HepG2 (cell line): ENCODE results near the gene IL1RAPL1. TPM values are rescaled to one million over a fixed set of nuclear protein-coding genes. Genes with fewer than 3 reads are reported as not detected.

ENCODE experiments used
- ATAC-seq: fragments of 200-7000 bp; cut with Tn5 transposase; 3 replicates; pipeline ENCODE4 v1.9.1; 2020; ENCODE audit warnings: mild to moderate bottlenecking, moderate library complexity
- BruUV-seq: library from RNA; stranded (reverse); fragments of 400-500 nt; replicated peaks from 2 replicates; lab custom pipeline; 2021; lab: Mats Ljungman, UMichigan
- CTCF ChIA-PET: fragments of 300-600 bp; formaldehyde crosslinking; extraction: SDS; loops from one replicate; lab custom pipeline; 2021; ENCODE audit warnings: low total read pairs, inconsistent platforms, low intra/inter-chr PET ratio; lab: Yijun Ruan, JAX
- POLR2A ChIA-PET: fragments of 350-600 bp; sonication (Branson Sonifier 250); formaldehyde crosslinking; loops from one replicate; lab custom pipeline; 2020; ENCODE audit warnings: antibody characterized with exemption, inconsistent platforms; lab: Yijun Ruan, JAX
- DNase-seq: peaks from one replicate; pipeline ENCODE4 v3.0.0-alpha.2; 2015; ENCODE audit warnings: low spot score
- FAIRE-seq: peaks from 3 replicates; lab custom pipeline; 2011; peaks lifted over from hg19 to GRCh38; lab: Jason Lieb, UNC
- H2AFZ ChIP-seq: one replicate; pipeline ENCODE4 v1.6.1; 2011; ENCODE audit warnings: low read length, inconsistent platforms
- H3K27ac ChIP-seq: fragments of 300-600 bp; 3 replicates; pipeline ENCODE4 v1.8.0; 2011; ENCODE audit warnings: mixed run types, mild to moderate bottlenecking, mixed read lengths, low read length, inconsistent platforms; ENCODE audit not compliant: insufficient read depth; ENCODE audit errors: extremely low read length
- H3K27me3 ChIP-seq, 2 experiments: fragments of 200-600 bp in 1 of 2; 2 replicates in 1 of 2; 3 replicates in 1 of 2; pipeline versions ENCODE4 v1.6.0 to v1.8.0; 2011; ENCODE audit warnings: low read length in 2 of 2, mild to moderate bottlenecking in 2 of 2, moderate library complexity in 2 of 2, inconsistent platforms in 1 of 2; ENCODE audit not compliant: insufficient read depth in 2 of 2, control insufficient read depth in 1 of 2
- H3K36me3 ChIP-seq, 2 experiments: fragments of 200-600 bp in 1 of 2; replicated peaks in 1 of 2; 2 replicates in 1 of 2; 3 replicates in 1 of 2; pipeline versions ENCODE4 v1.5.1 to v1.8.0; 2011; ENCODE audit warnings: low read length in 2 of 2, inconsistent platforms in 1 of 2; ENCODE audit not compliant: insufficient read depth in 2 of 2, control insufficient read depth in 1 of 2
- H3K4me1 ChIP-seq: 2 replicates; pipeline ENCODE4 v1.5.1; 2012; ENCODE audit warnings: low read length, inconsistent platforms; ENCODE audit not compliant: insufficient read depth
- H3K4me2 ChIP-seq: 2 replicates; pipeline ENCODE4 v1.6.0; 2011; ENCODE audit warnings: low read depth, low read length, inconsistent platforms
- H3K4me3 ChIP-seq, 3 experiments: fragments of 200-600 bp in 1 of 3; sonication (generic), shearing (Covaris generic) in 1 of 3; replicated peaks in 1 of 3; 2 replicates each; pipeline ENCODE4 v1.5.1; 2011 to 2016; ENCODE audit warnings: low read length in 3 of 3, inconsistent platforms in 2 of 3, low read depth in 2 of 3, mild to moderate bottlenecking in 2 of 3, control low read depth in 1 of 3, mixed read lengths in 1 of 3; ENCODE audit not compliant: insufficient read depth in 1 of 3
- H3K79me2 ChIP-seq: one replicate; pipeline ENCODE4 v1.6.1; 2011; ENCODE audit warnings: low read length, inconsistent platforms; ENCODE audit not compliant: insufficient read depth
- H3K9ac ChIP-seq: 2 replicates; pipeline ENCODE4 v1.6.0; 2011; ENCODE audit warnings: mild to moderate bottlenecking, low read depth, low read length, inconsistent platforms; ENCODE audit not compliant: insufficient read depth
- H3K9me3 ChIP-seq: 2 replicates; pipeline ENCODE4 v1.5.1; 2012; ENCODE audit warnings: mild to moderate bottlenecking, low read length
- H4K20me1 ChIP-seq: 2 replicates; pipeline ENCODE4 v1.6.0; 2011; ENCODE audit warnings: inconsistent platforms, mild to moderate bottlenecking, low read length, moderate library complexity; ENCODE audit not compliant: insufficient read depth
- EED ChIP-seq: sonication (generic); formaldehyde crosslinking; IDR thresholded peaks from 2 replicates; pipeline ENCODE4 v1.5.0; 2020; ENCODE audit warnings: mild to moderate bottlenecking, missing genetic modification reagents
- HOXA7 ChIP-seq: sonication (generic); formaldehyde crosslinking; IDR thresholded peaks from 2 replicates; pipeline ENCODE4 v1.8.1; 2022; ENCODE audit warnings: mild to moderate bottlenecking, missing genetic modification reagents, moderate library complexity
- ZNF737 ChIP-seq: sonication (generic); formaldehyde crosslinking; IDR thresholded peaks from 2 replicates; pipeline ENCODE4 v1.5.0; 2020; ENCODE audit warnings: missing genetic modification reagents, mild to moderate bottlenecking, borderline replicate concordance
- WGBS: methylation state at CpG from one replicate; pipeline ENCODE4 v1.1.6; 2017; ENCODE audit warnings: low lambda C conversion rate; 5-methylcytosine and 5-hydroxymethylcytosine counted together
- in situ Hi-C: cut with HindIII; loops from 2 replicates; pipeline ENCODE4 v1.10.0; 2017; ENCODE audit warnings: low pct_unique_long_range_greater_than_20kb; ENCODE audit not compliant: extremely low pct_ligation_motif_present
- intact Hi-C: fragments of 100-400 bp; cut with micrococcal nuclease; formaldehyde crosslinking; loops from one replicate; pipeline ENCODE4 v1.10.0; 2022; ENCODE audit not compliant: unreplicated experiment
- polyA plus RNA-seq, 8 experiments: library from polyadenylated mRNA; depleted of rRNA in 3 of 8; stranded (reverse) in 7 of 8; unstranded in 1 of 8; fragments of >200 nt; fragmentation: Illumina TruSeq in 4 of 8; extraction: Trizol in 4 of 8; gene quantifications; 2 replicates each; pipeline versions ENCODE4 v1.2.1 to v1.2.3, GENCODE V29; 2011 to 2016; ENCODE audit warnings: low read depth in 4 of 8, missing spikeins in 1 of 8, mixed read lengths in 1 of 8; ENCODE audit not compliant: insufficient read depth in 1 of 8
- total RNA-seq, 5 experiments: library from RNA; depleted of rRNA; stranded (reverse); fragments of >200 nt; fragmentation: Illumina TruSeq; extraction: Trizol; gene quantifications; 2 replicates each; pipeline ENCODE4 v1.2.3, GENCODE V29; 2016; ENCODE audit warnings: low read depth in 1 of 5
- TF ChIP-seq, protein P1 (sequence below): sonication (generic); formaldehyde crosslinking; IDR thresholded peaks from 2 replicates; pipeline ENCODE4 v1.8.0; 2022; ENCODE audit warnings: missing genetic modification reagents, mild to moderate bottlenecking, borderline replicate concordance
- TF ChIP-seq, protein P2 (sequence below): sonication (generic); formaldehyde crosslinking; IDR thresholded peaks from 2 replicates; pipeline ENCODE4 v1.4.0; 2020; ENCODE audit warnings: missing genetic modification reagents

Gene IL1RAPL1
- total and polyA plus RNA-seq, 2 of the 13 experiments (the other 11 are each of a cell fraction or from before 2014, with no cell fraction given), result 0.04 TPM; not detected in 1

DNA sequence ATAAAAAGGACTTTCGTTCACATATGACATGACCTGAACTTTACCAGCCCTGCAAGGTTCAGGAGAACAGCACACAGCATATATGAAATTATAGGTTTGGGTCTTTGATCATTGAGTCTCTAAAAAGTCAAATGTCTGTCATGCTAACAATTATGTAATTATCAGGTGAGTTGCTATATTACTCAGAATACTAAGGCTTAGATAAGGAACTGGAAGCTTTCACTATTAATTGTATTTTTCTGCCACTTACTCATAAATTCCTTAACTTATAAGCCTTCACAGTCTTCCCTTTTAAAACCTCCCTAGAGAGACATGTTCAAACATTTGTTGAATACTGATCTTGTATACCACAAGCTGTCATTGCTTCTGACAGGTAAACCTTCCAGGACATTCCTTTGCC, 1335.4 kb downstream of the IL1RAPL1 start:
- Histone ChIP-seq H3K4me1 (no peaks in the 10 kb centered on the region), H3K9ac (no peak overlapping the region), H3K27ac (no peak overlapping the region), H2AFZ (no peak overlapping the region), H3K4me3 (no peak overlapping the region), H3K36me3 (no peaks in the 10 kb centered on the region), H3K79me2 (no peaks in the 10 kb centered on the region), H3K9me3 (no peaks in the 10 kb centered on the region), H4K20me1 (no peaks in the 10 kb centered on the region), H3K27me3 (no peaks in the 10 kb centered on the region), H3K4me2 (no peak overlapping the region)
- ChIA-PET CTCF (no interaction called here), POLR2A (no interaction called here)
- no peak for FAIRE-seq
- in situ Hi-C loops, result no loop called here
- no TSS peak for BruUV-seq
- ATAC-seq, result no peak
- no CpG with 5 or more reads among the region's 1 CpG for WGBS
- DNase-seq, result no peak
- intact Hi-C loops, result no loop called here
- TF ChIP-seq, protein P1, sequence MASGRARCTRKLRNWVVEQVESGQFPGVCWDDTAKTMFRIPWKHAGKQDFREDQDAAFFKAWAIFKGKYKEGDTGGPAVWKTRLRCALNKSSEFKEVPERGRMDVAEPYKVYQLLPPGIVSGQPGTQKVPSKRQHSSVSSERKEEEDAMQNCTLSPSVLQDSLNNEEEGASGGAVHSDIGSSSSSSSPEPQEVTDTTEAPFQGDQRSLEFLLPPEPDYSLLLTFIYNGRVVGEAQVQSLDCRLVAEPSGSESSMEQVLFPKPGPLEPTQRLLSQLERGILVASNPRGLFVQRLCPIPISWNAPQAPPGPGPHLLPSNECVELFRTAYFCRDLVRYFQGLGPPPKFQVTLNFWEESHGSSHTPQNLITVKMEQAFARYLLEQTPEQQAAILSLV (CRISPR knock-in tag), result no peak

DNA sequence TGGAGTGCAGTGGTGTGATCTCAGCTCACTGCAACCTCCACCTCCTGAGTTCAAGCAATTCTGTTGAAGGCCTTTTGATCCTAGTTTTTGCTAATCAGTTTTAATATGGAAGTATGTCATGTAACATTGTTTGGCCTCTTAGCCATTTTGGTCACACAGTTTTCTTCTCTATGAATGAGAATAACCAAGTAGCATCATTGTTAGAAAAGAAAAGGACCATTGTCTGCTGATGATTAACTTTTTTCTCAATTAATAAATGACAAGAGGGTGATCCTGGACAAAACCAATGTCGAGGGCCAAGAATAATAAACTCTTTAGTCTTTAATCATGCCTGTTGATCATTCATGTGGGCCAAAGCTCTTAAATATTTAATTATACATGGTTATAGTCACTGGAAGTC, 1338.8 kb downstream of the IL1RAPL1 start:
- Histone ChIP-seq H3K79me2 (no peaks in the 10 kb centered on the region), H3K4me1 (no peaks in the 10 kb centered on the region), H3K36me3 (no peaks in the 10 kb centered on the region), H3K27me3 (no peaks in the 10 kb centered on the region), H4K20me1 (no peaks in the 10 kb centered on the region), H3K27ac (no peak overlapping the region), H2AFZ (no peak overlapping the region), H3K9me3 (no peaks in the 10 kb centered on the region), H3K4me3 (no peak overlapping the region), H3K4me2 (no peak overlapping the region), H3K9ac (no peak overlapping the region)
- no TSS peak for BruUV-seq
- ChIA-PET CTCF (no interaction called here), POLR2A (no interaction called here)
- FAIRE-seq (no peak), DNase-seq (no peak), ATAC-seq (no peak)
- intact Hi-C loops (no loop called here), in situ Hi-C loops (no loop called here)
- TF ChIP-seq, protein P2, sequence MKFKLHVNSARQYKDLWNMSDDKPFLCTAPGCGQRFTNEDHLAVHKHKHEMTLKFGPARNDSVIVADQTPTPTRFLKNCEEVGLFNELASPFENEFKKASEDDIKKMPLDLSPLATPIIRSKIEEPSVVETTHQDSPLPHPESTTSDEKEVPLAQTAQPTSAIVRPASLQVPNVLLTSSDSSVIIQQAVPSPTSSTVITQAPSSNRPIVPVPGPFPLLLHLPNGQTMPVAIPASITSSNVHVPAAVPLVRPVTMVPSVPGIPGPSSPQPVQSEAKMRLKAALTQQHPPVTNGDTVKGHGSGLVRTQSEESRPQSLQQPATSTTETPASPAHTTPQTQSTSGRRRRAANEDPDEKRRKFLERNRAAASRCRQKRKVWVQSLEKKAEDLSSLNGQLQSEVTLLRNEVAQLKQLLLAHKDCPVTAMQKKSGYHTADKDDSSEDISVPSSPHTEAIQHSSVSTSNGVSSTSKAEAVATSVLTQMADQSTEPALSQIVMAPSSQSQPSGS (CRISPR knock-in tag), result no peak
- TF ChIP-seq HOXA7 (CRISPR knock-in tag) (no peak), ZNF737 (CRISPR knock-in tag) (no peak), EED (CRISPR knock-in tag) (no peak)
- WGBS, result 0% methylated on average over 1 of the region's 1 CpG
